HT-29 (cell line): ENCODE measurements around the gene MBLAC1. TPM values are rescaled to one million over a fixed set of nuclear protein-coding genes. Genes with fewer than 3 reads are reported as not detected.

Experiments
- DNase-seq: peaks from one replicate; pipeline ENCODE4 v3.0.0-alpha.2; 2015; ENCODE audit warnings: low spot score
- total RNA-seq: library from RNA; depleted of rRNA; stranded (reverse); fragments of >200 nt; shearing (Covaris generic); gene quantifications from 2 replicates; pipeline ENCODE4 v1.2.3, GENCODE V29; 2014; rRNA removed

Gene MBLAC1, protein sequence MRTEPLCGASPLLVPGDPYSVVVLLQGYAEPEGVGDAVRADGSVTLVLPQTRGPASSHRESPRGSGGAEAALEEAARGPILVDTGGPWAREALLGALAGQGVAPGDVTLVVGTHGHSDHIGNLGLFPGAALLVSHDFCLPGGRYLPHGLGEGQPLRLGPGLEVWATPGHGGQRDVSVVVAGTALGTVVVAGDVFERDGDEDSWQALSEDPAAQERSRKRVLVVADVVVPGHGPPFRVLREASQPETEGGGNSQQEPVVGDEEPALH
- total RNA-seq = 1.3 and 2.9 TPM in 2 replicates

DNA sequence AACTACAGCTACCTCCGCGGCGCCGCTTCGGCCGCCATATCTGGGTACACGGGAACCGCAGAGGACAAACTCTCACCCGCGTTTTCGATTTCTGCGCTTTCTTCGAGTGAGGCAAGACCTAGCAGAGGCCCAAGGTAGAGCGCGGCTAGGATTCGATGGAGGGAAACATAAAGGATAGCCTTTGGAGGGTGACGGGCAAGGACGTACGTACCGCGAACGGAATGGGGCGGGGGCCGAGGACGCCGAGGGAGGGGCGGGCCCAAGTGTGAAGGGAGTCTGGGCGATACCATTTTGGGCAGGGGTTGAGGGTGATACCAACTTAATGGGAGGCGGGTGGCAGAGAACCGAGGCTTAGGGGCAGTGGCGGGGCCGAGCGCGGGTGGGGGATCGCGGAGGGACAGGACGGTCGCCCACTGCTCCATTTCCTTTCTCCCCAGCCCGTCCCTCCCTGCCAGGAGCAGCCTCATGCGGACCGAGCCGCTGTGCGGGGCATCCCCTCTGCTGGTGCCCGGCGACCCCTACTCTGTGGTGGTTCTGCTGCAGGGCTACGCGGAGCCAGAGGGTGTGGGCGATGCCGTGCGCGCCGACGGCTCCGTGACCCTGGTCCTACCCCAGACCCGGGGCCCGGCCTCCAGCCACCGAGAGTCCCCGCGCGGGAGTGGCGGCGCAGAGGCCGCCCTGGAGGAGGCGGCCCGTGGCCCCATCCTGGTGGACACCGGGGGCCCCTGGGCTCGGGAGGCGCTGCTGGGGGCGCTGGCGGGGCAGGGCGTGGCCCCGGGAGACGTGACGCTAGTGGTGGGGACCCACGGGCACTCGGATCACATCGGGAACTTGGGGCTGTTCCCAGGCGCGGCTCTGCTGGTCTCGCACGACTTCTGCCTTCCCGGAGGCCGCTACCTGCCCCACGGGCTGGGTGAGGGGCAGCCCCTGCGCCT is at the start of gene MBLAC1:
MBLAC1 (plus strand) TSS at position 37 of the 935 bp plus-strand sequence; CDS start at position 466, 429 bp downstream.
- peak; percentile 96 for DNase-seq

GRCh38 chr7:100077205-100077604 is 49.6 kb upstream of the MBLAC1 start:
- DNase-seq = no peak

DNA sequence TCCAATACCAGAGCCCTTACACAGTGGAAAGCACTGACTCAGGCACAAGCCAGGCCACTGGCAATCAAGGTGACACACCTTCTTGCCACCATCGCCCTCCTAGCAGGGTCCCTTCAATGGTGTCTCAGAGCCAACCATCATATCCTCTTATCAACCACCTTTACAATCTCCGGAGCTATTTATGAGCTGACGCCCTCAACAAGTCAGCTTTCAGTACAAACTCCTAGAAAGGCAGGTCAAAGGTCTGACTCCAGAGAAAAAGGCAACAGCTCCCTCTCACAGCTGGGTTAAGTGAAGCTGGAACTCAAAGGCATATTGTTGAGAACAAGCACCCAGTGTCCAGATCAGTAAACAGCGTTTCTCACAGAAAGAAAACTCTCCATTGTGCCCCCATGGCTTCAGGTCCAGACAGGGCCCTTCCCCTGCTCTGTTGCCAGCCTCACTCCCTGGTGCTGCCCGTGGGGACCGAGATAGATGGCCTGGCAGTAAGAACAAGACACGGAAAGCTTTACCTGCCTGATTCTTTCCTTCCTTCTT is 47.7 kb upstream of the MBLAC1 start:
- DNase-seq = no peak

GRCh38 chr7:100080907-100081534 is 45.7 kb upstream of the MBLAC1 start:
- peak; percentile 46 for DNase-seq

DNA sequence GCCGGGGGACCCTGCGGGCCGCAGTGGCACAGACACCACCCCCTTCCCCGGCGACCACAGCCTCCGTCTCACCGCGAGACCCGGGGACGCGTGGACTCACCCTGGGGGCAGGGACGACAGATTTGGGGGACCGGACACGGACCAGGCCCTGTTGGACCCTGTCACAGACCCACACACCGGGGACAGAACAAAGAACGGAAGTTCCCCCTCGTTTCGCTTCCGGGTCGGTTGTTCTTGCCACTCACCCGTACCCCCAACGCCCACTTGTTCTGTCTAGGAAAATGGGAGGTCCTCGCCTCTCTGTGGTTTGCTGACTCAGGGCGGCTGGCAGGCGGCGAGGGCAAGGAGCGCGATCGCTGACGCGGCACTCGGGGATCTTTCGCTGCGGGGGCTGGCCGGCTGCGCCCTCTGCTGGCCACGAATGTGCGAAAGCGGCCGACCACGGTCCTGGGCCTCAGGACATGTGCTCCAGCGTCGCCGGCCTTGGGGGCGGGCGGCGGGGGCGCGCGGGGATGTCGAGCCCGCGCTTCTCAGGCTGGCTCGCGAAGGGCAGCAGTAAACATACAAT is 45.1 kb upstream of the MBLAC1 start, which contains the start of gene ZNF3:
ZNF3 (minus strand) TSS at position 189 of the 568 bp plus-strand sequence. CDS start 4,366 bp downstream, outside the sequence.
- DNase-seq = peak; percentile 100

GRCh38 chr7:100082978-100083377 is 43.8 kb upstream of the MBLAC1 start:
- DNase-seq = no peak

DNA sequence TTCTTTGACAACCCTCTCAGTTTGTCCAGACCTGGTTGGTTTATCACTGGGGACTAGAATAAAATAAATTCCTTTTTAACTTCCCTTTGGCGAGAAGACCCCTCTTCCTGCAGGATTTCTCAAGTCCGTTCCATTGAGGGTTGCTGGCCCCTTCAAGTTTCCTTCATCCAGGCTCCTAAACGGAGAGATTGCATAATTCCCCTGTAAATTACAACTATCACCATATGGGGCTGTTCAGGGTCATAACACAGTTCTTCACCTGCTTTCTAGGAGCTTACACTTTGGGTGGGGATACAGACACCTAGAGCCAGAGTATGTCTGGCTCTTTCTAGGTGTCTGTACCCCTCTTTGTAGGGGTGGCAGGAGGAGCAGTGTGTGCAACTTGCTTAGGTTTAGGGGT is 41.3 kb upstream of the MBLAC1 start:
- no peak for DNase-seq

GRCh38 chr7:100087055-100087750 is 39.6 kb upstream of the MBLAC1 start:
- DNase-seq = no peak

DNA sequence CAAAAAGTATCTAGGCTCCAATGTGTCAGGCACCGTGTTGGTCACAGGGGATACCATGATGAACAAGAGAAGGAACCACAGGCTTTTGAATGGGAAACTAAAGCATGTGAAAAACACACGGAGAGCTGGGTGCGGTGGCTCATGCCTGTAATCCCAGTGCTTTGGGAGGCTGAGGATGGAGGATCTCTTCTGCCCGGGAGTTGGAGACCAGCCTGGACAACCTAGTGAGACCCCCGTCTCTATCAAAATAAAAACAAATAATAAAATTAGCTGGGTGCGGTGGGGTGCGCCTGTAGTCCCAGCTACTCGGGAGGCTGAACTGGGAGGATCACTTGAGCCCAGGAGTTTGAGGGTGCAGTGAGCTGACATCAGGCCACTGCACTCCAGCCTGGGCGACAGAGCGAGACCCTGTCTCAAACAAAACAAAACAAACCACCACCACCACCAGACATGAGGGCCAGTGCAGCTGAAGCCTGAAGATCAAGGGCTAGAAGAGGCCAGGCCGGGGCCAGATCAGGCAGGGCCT is 38.6 kb upstream of the MBLAC1 start:
- DNase-seq = no peak

- DNase-seq = peak; percentile 78
Measured at GRCh38 chr7:100088621-100089457, 37.9 kb upstream of the MBLAC1 start, which contains the start of gene COPS6. Gene COPS6 (plus strand): TSS chr7:100088969. CDS start chr7:100088991, 22 bp downstream.

- DNase-seq = peak; percentile 35
Measured at GRCh38 chr7:100089458-100090196, 37.1 kb upstream of the MBLAC1 start.

- DNase-seq = no peak
Measured at GRCh38 chr7:100090527-100091410, 36.0 kb upstream of the MBLAC1 start.

DNA sequence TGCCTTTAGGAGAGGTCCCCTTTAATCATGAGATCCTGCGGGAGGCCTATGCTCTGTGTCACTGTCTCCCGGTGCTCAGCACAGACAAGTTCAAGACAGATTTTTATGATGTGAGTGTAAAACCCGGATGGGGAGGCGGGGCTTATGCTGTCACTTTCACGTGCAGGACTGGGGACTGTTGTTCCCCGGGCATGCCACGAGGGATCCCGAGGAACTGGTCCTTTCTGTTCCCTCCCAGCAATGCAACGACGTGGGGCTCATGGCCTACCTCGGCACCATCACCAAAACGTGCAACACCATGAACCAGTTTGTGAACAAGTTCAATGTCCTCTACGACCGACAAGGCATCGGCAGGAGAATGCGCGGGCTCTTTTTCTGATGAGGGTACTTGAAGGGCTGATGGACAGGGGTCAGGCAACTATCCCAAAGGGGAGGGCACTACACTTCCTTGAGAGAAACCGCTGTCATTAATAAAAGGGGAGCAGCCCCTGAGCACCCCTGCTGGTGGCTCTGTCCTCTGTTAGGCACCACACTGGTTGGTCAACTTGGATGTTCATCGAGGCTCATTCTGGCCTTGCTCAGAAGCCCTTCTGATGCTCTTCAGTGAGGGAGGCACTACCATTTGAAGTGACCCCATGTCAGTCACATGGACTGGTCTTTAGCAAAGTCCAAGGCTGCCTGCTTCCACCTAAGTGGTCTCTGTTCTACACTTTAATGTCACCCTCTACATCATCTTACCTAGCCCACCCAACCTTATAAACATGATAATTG is 35.2 kb upstream of the MBLAC1 start:
- DNase-seq = peak; percentile 52

GRCh38 chr7:100093054-100093453 is 33.7 kb upstream of the MBLAC1 start:
- no peak for DNase-seq

GRCh38 chr7:100093498-100093897 is 33.3 kb upstream of the MBLAC1 start:
- no peak for DNase-seq

DNA sequence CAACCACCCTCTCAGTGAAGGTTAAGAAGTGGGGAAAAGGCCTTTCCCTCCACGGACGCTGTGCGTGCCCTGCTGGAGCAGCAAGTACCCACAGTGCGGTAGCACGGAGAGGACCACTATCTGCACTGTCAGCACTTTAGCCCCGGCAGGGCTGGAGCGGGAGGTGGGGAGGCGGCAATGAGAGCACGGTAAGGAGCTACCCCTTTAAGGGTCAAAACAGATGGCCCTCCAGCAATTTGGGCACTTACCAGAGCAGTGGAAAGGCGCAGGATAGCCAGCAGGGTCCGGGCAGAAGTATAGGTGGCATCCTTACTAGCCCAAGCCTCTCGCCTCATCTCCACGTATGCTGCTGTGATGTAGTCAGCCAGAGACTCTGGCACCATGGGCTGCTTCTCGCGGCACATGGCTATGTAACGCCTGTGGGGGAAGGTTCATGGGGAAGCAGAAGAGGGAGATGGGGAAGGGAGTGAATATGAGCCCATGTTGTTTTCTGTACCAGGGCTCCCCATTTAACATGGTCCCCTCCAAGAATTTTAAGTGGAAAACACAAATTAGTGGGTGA is 32.8 kb upstream of the MBLAC1 start:
- DNase-seq = no peak

GRCh38 chr7:100095289-100095688 is 31.5 kb upstream of the MBLAC1 start:
- DNase-seq = no peak
